T1000 (cell line): Measurements from ENCODE around the gene GNG8.
A peak's percentile ranks its signal among the peaks of the same experiment; 100 is the strongest.

ENCODE experiments used
- DNase-seq: peaks from one replicate; lab custom pipeline; 2025; ENCODE audit warnings: mixed read lengths; lab: John Stamatoyannopoulos, UW

GNG8 gene

GRCh38 chr19:46602392-46603194 lies 33.4 kb downstream of the GNG8 start:
- DNase-seq, result no peak

GRCh38 chr19:46601318-46602224 lies 34.4 kb downstream of the GNG8 start, which contains the start of gene CALM3:
TSS of gene CALM3 (plus strand) at chr19:46601330. CDS start at chr19:46601435, 105 bp downstream.
- DNase-seq, result no peak

- peak; percentile 96 for DNase-seq
These were observed 35.4 kb downstream of the GNG8 start for GRCh38 chr19:46600384-46601317.

GRCh38 chr19:46599716-46600373 lies 36.2 kb downstream of the GNG8 start:
- no peak for DNase-seq

- no peak for DNase-seq
These were observed 37.6 kb downstream of the GNG8 start for GRCh38 chr19:46598372-46598917.

- no peak for DNase-seq
These were observed 40.0 kb downstream of the GNG8 start for GRCh38 chr19:46596008-46596407.

GRCh38 chr19:46591870-46592269 lies 44.1 kb downstream of the GNG8 start:
- DNase-seq, result no peak

GRCh38 chr19:46591254-46591653 lies 44.7 kb downstream of the GNG8 start:
- DNase-seq, result no peak

GRCh38 chr19:46587861-46588260 lies 48.1 kb downstream of the GNG8 start:
- no peak for DNase-seq

GRCh38 chr19:46586294-46586693 lies 49.7 kb downstream of the GNG8 start:
- DNase-seq, result no peak

- no peak for DNase-seq
These were observed 50.5 kb downstream of the GNG8 start for GRCh38 chr19:46585539-46585938.
